ENCODE measurements around the gene CNTNAP2. TPM values are rescaled to one million over a fixed set of nuclear protein-coding genes. Genes with fewer than 3 reads are reported as not detected.
"Not testable (repeated sequence)": the region's sequence is repeated elsewhere in the genome, so short reads cannot be mapped to it uniquely, and the experiment has no call there.

Gene CNTNAP2
- total RNA-seq, 1 donor from 2014 or later = under 0.01 TPM

- DNase-seq (ENCODE audit: extremely low read depth, low read depth, low spot score) = no peak
These were observed 1905.0 kb downstream of the CNTNAP2 start for GRCh38 chr7:148021507-148022045.

GRCh38 chr7:148022832-148023231 lies 1906.2 kb downstream of the CNTNAP2 start:
- DNase-seq (ENCODE audit: extremely low read depth, low read depth, low spot score) = no peak

- no peak for DNase-seq (ENCODE audit: extremely low read depth, low read depth, low spot score)
These were observed 1910.1 kb downstream of the CNTNAP2 start for GRCh38 chr7:148026713-148027112.

- no peak for DNase-seq (ENCODE audit: extremely low read depth, low read depth, low spot score)
These were observed 1911.6 kb downstream of the CNTNAP2 start for GRCh38 chr7:148028165-148028564.

GRCh38 chr7:148031019-148031418 lies 1914.4 kb downstream of the CNTNAP2 start:
- no peak for DNase-seq (ENCODE audit: extremely low read depth, low read depth, low spot score)

GRCh38 chr7:148031811-148032210 lies 1915.2 kb downstream of the CNTNAP2 start:
- no peak for DNase-seq (ENCODE audit: extremely low read depth, low read depth, low spot score)

- DNase-seq (ENCODE audit: extremely low read depth, low read depth, low spot score) = no peak
These were observed 1919.3 kb downstream of the CNTNAP2 start for GRCh38 chr7:148035950-148036349.

GRCh38 chr7:148037044-148037443 lies 1920.4 kb downstream of the CNTNAP2 start:
- DNase-seq (ENCODE audit: extremely low read depth, low read depth, low spot score) = no peak

GRCh38 chr7:148041156-148041555 lies 1924.6 kb downstream of the CNTNAP2 start:
- DNase-seq (ENCODE audit: extremely low read depth, low read depth, low spot score) = no peak

- DNase-seq (ENCODE audit: extremely low read depth, low read depth, low spot score) = no peak
These were observed 1926.5 kb downstream of the CNTNAP2 start for GRCh38 chr7:148042935-148043631.

GRCh38 chr7:148044173-148044572 lies 1927.6 kb downstream of the CNTNAP2 start:
- no peak for DNase-seq (ENCODE audit: extremely low read depth, low read depth, low spot score)

- no peak for DNase-seq (ENCODE audit: extremely low read depth, low read depth, low spot score)
These were observed 1928.9 kb downstream of the CNTNAP2 start for GRCh38 chr7:148045521-148045920.

- no peak for DNase-seq (ENCODE audit: extremely low read depth, low read depth, low spot score)
These were observed 1932.5 kb downstream of the CNTNAP2 start for GRCh38 chr7:148049068-148049467.

- DNase-seq (ENCODE audit: extremely low read depth, low read depth, low spot score) = no peak
These were observed 1934.0 kb downstream of the CNTNAP2 start for GRCh38 chr7:148050492-148051158.

GRCh38 chr7:148056406-148056805 lies 1939.8 kb downstream of the CNTNAP2 start:
- no peak for DNase-seq (ENCODE audit: extremely low read depth, low read depth, low spot score)

GRCh38 chr7:148058092-148058491 lies 1941.5 kb downstream of the CNTNAP2 start:
- no peak for DNase-seq (ENCODE audit: extremely low read depth, low read depth, low spot score)

GRCh38 chr7:148058753-148059152 lies 1942.2 kb downstream of the CNTNAP2 start:
- no peak for DNase-seq (ENCODE audit: extremely low read depth, low read depth, low spot score)

GRCh38 chr7:148060724-148061123 lies 1944.1 kb downstream of the CNTNAP2 start:
- DNase-seq (ENCODE audit: extremely low read depth, low read depth, low spot score) = no peak

GRCh38 chr7:148078111-148078510 lies 1961.5 kb downstream of the CNTNAP2 start:
- not testable (repeated sequence) for DNase-seq (ENCODE audit: extremely low read depth, low read depth, low spot score)

GRCh38 chr7:148079206-148080080 lies 1962.8 kb downstream of the CNTNAP2 start:
- DNase-seq (ENCODE audit: extremely low read depth, low read depth, low spot score) = no peak

- DNase-seq (ENCODE audit: extremely low read depth, low read depth, low spot score) = no peak
These were observed 1966.8 kb downstream of the CNTNAP2 start for GRCh38 chr7:148083448-148083847.

Data from glomerular endothelial cell (primary cell).